Colon (tissue), 2 donors: ENCODE data around the gene KDM4C.

Source experiments
- FAIRE-seq: peaks from 2 replicates; lab custom pipeline; 2012; peaks lifted over from hg19 to GRCh38; lab: Jason Lieb, UNC
- donor health status: control.
- donor health status: control.

The KDM4C gene

DNA sequence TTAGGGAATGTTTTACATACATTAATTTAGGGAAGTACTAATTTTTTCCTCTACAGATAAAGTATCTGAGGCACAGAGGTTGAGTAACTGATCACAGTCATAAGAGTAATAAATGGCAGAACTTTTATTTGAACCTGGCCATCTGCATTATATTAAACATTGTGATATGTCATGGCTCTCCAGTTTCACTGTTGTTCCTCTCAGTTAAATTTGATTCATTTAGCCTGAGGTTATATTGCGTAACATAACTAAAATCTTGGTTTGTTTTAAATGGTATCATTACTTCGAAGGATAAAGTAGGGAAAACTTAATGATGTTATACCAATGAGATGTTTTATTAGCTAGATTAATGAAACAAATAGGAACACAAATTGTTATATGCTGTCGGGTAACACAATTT lies 284.4 kb downstream of the KDM4C start:
- FAIRE-seq, result no peak

DNA sequence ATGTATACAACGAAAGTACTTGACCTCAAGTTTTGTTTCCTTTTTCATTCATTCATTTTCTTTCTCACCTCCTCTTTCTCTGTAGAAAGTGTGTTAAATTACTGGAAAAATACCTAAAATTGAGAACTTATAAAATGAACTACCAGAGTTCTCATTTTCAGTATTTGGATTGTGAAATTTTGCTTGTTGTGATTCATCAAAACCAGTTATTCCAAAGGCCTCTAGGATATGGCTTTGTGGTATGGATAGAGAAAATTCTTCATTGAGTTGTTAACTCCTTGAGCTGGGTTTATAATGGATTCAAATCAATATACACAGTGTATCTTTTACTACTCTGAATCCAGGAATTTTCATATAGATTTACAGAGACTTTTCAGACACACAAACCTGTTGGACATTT lies 287.6 kb downstream of the KDM4C start:
- no peak for FAIRE-seq

DNA sequence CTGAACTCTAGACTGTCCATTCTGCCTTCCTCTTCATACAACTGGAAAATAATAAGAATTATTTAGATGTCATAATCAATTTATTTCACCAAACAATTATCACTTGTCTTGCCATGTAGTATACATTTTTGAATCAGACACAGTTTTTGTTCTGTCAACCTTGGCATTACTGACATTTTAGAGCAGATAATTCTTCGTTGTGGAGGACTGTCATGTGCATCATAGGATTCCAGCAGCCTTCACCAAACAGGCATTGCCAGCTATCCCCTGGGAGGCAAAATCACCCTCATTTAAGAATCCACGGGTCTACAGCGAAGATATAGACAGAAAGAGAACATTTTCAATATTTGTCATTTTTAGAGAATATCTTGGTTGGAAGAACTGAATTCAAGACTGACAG lies 293.9 kb downstream of the KDM4C start:
- no peak for FAIRE-seq

DNA sequence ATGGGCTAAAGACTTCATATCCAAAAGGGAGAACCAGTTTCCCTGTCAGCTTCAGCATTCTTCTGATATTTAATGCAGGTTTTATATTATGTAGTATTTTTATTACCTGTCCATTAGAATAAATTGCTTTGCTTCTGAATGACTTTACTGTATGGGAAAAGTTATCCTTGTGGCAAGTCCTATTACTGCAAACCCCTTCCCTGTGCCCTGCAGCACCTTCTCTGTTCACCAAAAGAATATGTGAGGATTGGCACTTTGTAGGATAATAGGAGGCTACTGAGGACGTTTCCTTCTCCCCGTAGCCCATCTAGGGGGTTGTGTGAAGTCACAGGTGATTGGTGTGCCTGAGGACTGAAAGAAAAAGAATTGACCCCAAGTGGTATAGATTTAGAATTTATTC lies 296.1 kb downstream of the KDM4C start:
- no peak for FAIRE-seq

DNA sequence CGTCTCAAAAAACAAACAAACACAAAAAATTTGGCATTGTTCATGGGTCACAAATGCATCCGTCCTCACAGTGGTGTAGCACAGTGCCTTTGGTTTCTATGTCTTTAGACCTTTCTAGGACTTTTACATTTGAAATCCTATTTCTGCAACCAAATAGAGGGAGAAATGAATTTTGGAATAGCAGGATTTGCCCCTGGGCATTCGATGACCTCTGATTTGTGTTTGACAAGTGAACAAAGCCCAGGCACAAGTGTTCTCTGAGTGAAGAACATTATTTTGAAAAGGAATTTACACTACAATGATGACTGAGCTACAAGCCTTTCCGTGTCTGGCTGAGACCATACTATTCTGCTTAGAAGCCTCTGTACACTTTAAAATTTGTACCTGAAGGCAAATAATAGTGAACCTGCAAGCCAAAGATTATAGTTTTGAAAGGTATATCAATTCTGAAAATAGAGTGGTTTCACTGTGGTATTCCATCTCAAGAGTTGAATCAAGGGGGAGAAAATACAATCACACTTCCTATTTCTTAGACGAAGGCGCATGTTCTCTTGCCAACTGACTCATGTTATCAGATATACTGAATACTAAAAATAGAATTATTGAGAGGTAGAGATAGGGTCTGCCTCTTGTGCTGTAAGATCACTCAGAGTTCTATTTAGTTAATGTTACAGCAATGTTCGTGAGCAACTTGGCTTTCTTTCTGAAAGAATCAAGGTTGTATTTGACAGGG lies 297.6 kb downstream of the KDM4C start:
- FAIRE-seq, result no peak

DNA sequence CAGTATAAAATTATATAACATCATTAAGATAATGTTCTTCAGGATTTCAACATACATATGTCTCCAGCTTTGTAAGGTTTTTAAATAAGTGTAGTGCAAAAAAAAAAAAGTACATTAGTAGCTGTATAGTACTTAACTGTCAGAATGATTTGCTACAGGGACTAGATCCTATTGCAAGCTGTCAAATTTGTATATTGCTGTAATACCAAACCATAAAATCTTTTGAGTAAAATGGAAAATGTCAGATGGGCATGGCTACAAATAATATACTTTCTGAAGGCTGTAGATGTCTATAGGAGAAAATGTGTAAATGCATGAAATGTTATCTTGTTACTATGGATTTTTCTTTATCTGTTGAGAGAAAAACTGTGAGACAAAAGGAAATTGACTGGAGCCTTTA lies 298.5 kb downstream of the KDM4C start:
- peak; percentile 49 for FAIRE-seq

DNA sequence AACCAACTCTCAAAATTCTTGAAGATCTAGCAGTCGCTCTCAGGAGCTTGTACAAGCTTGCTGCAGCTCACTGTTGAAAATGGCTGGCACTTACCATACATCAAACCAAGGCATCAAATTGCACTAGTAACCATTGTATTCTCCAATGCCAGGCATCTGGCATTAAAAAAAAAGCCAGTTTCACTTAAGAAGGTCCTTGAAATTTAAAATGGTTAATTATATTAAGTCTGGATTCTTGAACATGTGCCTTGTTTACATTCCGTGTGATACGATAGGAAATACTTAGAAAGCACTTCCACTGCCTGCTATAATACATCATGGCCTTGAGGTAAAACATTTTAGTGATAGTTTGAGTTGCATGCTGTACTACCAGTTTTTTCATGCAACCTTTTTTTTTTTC lies 300.7 kb downstream of the KDM4C start:
- no peak for FAIRE-seq

DNA sequence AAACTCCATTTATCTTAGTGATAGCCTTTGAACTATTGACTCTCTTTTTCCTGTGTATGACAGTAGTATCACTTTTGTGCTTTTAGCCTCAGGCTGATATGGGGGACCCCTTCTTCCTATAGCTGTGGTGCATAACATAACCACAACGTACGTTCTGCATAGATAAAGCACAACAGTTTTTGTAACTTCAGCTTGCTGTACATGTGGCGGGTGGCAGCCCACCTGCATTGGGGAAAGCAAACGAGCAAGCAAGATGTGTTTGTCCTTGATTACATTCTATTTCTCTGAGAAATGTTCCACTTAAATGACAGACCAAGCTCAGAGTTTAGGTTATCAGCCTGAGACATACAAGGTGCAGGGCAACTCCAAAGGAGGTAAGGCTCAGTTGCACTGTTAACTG lies 309.4 kb downstream of the KDM4C start:
- FAIRE-seq, result no peak

DNA sequence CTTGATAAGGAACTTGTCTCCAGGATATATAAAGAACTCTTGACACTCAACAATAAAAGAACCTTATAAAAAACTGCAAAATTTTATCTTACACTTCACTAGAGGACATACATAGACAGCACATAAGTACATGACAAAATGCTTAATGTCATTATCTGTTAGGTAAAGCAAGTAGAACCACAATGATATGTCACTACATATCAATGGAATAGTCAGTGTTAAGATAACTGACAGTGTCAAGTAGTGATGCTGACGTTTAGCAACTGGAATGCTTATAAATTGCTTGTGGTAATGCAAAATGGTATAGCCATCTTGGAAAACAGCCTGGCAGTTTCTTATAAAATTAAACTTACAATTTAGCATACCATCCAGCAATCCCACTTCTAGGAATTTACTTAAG lies 314.1 kb downstream of the KDM4C start:
- FAIRE-seq, result no peak

DNA sequence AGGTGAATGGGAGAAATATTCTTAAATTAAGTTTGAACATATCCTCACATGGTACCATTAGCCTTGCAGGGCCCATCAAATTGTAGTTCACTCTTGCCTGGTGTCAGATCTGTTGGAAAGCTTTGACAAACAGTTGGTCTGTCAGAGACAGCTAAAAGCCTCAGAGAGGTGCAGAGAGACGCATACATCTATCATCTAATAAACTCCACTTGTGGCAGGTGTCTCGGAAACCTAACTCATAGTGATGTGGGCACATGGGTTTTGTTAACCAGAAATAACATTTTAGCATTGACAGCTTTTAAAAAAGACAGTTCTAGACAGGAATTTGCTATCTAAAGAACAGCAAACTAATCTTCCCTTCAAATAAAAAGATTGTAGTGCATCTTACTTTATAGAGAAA lies 315.9 kb downstream of the KDM4C start:
- no peak for FAIRE-seq

DNA sequence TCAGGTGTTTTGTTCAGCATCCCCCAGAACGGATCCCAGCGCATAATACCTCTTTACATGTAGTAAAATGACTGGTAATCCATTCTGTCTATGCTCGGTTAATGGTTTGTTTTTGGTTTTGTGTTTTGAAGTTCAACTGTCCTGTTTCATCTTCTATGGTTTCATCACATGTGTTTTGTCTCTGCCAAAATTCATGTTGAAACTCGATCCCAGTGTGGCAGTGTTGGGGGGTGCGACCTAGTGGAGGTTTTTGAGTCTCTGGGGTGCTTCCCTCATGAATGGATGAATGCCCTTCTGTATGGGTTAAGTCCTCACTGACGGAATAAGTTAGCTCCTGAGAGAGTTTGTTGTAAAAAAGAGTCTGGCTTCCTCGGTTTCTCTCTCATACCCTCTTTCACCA lies 317.4 kb downstream of the KDM4C start:
- no peak for FAIRE-seq

DNA sequence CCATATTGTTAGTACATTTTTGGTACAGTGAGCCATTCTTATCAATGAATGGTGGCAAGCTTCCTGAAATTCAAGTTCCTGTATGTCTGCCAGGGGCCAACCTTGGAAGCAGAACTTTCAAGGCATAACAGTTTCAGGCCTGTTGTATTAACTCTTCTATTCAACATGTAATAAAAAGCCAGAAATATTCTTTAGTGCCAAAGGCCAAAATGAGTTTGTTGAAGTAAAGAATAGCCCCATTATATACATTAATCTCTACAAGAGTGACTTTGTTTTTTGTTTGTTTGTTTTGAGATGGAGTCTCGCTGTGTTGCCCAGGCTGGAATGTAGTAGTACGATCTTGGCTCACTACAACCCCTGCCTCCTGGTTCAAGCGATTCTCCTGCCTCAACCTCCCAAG lies 321.3 kb downstream of the KDM4C start:
- FAIRE-seq, result no peak

DNA sequence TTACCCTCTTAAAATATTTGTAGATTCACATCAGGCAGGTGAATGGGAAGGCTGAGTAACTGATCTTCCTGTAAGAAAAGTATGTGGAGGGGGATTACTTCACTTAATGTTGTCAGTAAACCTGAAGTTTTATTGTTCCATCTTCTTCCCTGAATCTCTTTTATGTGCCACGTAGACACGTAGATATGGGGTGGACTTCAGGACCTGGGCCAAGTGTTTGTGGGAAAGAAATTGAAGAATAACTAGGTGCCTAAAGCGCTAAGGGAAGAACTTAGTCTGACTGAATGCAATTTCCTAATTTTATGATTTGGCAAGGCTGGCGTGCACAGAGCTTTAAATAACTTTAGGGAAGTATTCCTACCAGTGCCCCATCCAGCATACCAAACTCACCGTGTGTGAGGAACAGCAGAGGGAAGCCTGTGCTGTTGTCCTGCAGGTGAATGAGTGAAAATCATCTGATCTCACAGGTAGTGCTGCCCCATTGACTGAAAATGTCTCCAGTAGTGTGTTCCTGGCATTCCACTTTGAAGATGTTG lies 323.4 kb downstream of the KDM4C start:
- no peak for FAIRE-seq

DNA sequence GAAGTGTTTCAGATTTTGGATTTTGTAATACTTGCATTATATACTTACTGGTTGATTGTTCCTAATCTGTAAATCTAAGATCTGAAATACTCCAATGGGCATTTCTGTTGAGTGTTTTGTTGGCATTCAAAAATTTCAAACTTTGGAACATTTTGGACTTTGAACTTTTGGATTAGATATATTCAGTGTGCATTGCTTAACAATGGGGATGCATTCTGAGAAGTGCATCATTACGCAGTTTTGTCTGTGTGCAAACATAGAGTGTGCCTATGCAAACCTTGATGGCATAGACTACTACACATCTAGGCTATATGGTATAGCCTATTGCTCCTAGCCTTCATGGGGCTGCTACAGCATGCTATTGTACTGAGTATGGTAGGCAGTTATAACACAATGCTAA lies 325.4 kb downstream of the KDM4C start:
- FAIRE-seq, result no peak

DNA sequence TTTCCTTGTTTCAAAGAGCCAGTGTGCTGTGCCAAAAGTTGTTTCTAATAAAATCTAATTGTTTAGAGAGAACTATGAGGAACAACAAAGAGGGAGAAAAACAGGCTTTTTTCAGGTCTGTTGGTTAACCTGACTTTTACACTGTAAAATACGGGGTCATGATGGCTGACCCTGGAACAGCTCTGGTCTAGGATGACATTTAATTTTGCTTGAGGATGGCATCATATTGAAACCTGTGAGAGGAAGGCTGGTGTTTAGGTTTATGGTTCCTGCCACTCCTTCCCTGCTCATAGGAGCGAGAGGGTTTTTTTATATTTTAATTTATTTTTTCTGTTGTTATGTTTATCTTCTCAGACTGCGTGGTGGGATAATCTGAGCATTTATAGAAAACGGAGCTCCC lies 327.6 kb downstream of the KDM4C start:
- no peak for FAIRE-seq

DNA sequence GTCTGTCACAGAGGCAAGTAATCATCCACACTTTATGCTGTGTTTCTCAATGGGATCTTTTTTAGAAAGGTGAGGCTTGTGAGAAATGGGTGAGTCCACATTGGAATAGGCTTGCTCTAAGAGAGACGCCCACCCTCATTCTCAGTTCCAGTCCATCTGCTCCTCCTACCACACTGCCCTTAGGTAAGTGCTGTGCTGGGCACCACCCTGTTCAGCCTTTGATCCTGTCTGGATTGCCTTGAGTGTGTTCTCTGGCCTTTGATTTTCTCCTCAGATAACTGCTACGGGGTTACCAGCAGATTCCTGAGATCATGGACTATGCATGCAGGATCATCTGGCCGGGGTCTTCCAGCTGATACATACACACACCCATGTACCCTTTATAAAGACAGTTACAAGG lies 328.6 kb downstream of the KDM4C start:
- FAIRE-seq, result no peak

DNA sequence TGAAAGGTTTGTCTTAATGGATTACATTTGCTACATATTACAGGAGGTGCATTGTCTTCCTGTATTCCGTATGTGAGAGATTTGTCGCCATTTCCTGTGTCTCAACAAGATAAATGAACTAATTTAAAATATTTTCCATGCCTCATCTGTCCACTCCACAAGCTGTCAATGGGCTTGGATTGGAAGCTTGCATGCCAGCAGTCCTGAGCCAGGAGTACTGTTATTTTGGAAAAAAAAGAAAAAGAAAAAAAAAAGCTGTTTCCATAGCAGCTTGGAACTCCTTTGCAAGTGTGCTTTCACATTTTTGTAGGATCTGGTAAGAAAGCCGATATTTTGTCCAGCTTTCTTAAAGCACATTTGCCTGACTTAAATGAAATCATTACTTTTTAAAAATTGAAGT lies 330.8 kb downstream of the KDM4C start:
- FAIRE-seq, result no peak

DNA sequence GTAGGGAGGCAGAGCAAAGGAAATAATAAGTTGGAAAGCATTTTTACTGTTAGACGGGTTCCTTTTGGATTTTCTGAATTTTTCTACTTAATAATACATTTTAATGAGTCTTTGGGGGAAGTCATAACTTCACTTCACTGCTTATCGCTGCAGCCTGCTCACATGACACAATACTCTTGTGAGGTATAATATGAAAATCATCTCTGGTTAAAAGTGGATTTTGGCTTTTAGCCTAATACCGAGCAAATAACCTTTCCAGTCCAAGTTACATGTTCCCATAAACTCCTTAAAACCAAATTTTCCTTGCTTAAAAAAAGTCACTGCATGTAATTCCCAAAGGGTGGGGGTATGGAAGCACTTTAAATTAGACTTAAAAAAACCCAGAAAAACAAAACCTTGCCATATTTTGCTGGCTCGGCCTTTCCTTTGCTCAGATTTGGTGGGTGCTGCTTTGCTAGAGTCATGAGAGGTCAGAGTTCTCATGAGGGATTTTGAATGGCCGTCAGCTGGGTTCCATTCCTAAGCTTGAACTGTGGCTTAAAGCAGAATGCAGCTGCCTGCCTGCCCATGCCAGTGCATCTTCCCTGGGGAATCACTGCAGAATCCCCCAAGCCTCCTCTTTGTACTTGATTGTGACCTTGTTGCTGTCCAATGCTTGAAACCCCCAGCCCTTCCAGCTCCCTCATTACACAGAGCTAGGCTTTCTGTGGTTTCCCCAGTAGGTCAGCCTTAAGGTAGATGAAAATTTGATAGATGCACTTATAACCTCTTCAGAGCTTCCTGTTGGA lies 331.8 kb downstream of the KDM4C start:
- FAIRE-seq, result no peak

DNA sequence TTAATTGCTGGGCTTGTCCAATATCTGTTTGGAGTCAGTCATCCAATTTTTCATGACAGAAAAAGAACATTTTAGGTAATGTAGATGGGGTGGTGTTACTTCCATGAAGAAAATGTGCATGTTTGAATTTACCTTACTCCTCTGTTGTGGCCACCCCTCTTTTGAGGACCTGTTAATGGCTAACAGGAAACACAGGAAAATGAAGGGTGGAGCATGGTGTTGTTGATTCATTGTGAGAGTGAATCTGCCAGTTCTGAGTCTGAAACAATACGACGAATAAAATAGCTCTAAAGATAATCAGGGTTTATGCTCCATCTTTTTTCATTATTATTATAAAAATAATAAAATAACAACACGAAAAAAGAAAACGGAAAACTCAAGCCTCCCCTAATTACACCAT lies 335.3 kb downstream of the KDM4C start:
- FAIRE-seq, result no peak

DNA sequence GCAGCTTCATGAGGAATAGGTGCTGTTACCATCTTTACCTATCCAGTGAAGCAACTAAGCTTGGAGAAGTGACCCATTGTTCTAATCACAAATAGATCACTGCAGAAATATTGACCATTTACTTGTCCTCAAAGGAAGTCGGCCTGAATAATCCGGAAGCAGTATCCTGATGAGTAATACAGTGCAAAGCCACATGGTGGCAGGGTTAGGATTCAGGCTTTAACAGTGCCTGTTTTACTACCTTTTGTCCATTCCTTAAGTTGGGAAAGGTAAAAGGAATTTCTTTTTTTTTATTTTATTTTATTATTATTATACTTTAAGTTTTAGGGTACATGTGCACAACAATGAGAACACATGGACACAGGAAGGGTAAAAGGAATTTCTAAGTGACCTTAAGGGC lies 336.3 kb downstream of the KDM4C start:
- FAIRE-seq, result no peak

DNA sequence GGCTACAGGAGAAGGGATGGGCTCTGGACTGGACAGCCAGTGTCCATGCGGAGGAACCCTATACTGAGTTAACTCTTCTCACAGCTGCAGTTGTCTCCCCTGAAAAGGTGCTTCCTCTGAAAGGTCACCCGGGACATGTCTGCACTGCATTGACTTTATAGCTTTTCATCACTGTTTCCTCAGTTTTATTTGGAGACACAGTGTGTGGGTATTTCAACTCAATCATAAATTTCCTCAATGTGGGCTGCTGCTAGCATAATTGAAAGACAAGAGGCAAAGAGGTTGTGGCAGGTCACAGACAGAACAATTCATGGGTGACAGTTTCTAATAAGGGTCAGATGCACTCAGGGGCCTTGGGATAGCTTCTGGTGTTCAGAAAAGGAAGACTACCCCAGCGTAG lies 336.8 kb downstream of the KDM4C start:
- FAIRE-seq, result no peak

DNA sequence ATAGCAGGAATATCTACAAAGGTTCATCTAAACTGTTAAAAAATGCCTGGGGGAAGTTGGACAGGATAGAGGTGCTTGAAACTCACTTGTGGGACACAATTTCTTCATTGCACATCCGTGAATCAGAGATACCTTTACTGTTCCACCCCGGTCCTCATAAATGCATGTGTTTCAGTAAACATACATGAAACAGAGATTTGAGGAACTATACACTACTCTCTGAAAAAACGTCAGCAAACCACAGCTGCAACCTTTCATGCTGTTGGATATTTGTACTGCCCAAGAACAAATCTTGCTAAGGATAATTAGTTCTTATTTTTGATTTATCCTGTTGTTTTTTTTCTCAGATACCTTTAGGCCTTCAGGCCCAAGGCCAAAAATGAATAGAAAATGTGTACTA lies 337.3 kb downstream of the KDM4C start:
- no peak for FAIRE-seq

DNA sequence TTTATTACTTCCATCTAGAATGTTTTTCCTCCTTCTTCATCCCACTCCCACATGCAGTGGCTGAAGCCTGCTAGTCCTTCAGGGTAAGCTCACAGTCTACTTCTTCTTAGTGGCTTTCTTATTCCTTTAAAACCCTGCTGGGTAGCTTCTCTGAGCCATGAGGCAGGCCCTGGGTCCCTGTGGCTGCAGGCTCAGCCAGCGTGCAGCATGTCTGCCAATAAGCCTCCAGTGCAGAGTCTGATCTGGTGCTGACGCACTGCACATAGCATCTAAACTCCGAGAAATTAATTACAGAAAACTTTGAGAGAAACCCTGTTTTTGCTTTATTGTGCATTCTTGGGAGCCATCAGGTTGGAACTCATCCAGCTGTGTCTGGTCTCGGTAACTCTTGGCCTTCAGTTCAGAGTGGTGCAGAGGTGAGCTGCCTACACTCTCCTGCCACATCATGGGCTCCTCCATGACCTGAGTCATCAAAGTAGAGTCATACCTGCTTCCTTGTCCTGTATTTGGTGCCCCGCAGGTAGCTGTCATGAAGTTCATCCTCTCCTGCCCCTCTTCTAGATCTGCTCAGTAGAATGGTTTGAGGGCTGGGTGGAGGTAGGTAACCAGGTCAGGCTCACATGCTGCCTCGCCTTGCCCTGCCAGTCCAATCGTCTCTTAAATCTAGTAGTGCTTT lies 339.4 kb downstream of the KDM4C start:
- no peak for FAIRE-seq
